Stimulated activated CD8-positive, alpha-beta memory T cell treated with anti-CD3 and anti-CD28 coated beads, Interleukin-15, amount 100 ng/mL, for 4 hours (primary cell): ENCODE results near the gene GABRG2.

ENCODE experiments used
- DNase-seq, 2 donors: peaks; one replicate each; pipeline ENCODE4 v3.0.0-alpha.2; 2020; ENCODE audit warnings: low read depth in 2 of 2

The GABRG2 gene

DNA sequence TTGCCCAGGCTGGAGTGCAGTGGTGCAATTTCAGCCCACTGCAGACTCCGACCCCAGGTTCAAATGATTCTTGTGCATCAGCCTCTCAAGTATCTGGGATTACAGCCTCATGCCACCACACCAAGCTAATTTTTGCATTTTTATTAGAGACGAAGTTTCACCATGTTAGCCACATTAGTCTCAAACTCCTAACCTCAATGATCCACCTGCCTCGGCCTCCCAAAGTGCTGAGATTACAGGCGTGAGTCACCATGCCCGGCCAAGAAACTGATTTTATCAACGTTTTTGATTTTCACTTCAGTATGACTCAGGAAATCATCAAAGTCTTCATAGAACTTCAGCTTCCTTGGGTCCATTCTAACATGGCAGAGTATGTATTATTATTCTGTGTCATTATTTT, 125.4 kb downstream of the GABRG2 start:
- no peak for DNase-seq

DNA sequence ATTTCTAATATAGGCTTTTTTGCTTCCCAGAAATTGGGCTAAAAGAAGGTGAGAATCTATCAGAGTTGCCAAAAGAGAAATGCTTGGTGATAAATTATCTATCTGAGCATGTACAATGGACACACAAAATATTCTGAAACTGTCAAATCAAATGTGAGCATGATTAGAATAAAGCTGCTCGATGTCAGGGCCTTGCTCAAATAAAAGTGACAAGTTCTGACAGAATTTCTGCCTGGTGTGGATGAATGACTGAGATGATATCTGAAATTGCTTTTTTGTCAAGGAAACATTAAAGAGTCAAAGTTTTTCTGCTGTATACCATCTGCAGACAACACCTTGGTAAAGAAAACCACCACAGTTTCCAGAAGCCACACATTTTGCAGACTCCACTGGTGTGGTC, 128.8 kb downstream of the GABRG2 start:
- DNase-seq: no peak

DNA sequence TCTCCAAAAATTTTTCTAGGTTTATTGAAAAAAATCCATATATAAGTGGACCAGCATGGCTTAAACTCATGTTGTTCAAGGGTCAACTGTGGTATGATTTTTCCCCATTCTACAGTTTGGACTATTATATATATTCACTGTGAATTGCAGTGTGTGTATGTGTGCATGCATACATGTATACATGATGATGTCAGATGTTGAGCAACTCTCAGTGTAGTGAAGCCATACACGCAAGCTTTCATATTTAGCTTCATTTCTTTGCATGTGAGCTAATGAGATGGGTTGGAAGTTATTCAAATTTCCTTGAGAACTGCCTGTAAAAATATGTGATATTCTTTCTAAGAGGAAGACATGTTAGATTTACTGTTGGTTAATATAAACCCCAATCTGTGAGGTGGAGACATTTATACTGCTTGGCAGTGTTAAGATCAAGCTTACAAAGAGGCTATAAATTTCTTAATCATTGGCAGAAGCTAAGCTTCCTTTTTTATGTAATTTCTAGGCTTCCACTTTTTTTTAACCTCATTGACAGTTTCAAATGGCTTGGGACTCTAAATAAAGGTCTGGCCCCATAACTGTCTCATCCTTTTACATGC, 134.8 kb downstream of the GABRG2 start:
- DNase-seq: no peak
